GM23248 (cell line): ENCODE results near the gene SPATS1. TPM values are rescaled to one million over a fixed set of nuclear protein-coding genes. Genes with fewer than 3 reads are reported as not detected.
"Not testable (repeated sequence)": the region's sequence is repeated elsewhere in the genome, so short reads cannot be mapped to it uniquely, and the experiment has no call there.

ENCODE experiments used
- DNase-seq: peaks from one replicate; pipeline ENCODE4 v3.0.0-alpha.2; 2015
- H2AFZ ChIP-seq: fragments of 200-600 bp; sonication (generic); 2 replicates; pipeline ENCODE4 v1.6.1; 2016; ENCODE audit warnings: antibody characterized with exemption
- H3F3A ChIP-seq: fragments of 200-600 bp; sonication (generic); 2 replicates; pipeline ENCODE4 v1.6.1; 2016; ENCODE audit warnings: mild to moderate bottlenecking, antibody characterized with exemption, mixed run types; ENCODE audit not compliant: insufficient read depth
- H3K27ac ChIP-seq: fragments of 200-600 bp; sonication (generic); 2 replicates; pipeline ENCODE4 v1.5.1; 2016; ENCODE audit warnings: mild to moderate bottlenecking
- H3K27me3 ChIP-seq: fragments of 200-600 bp; sonication (generic); replicated peaks from 2 replicates; pipeline ENCODE4 v1.6.1; 2016; ENCODE audit warnings: mild to moderate bottlenecking; ENCODE audit not compliant: insufficient read depth
- H3K36me3 ChIP-seq: fragments of 200-600 bp; sonication (generic); 2 replicates; pipeline ENCODE4 v1.6.1; 2016; ENCODE audit warnings: low read depth, mild to moderate bottlenecking
- H3K4me1 ChIP-seq: fragments of 200-600 bp; sonication (generic); 2 replicates; pipeline ENCODE4 v1.6.1; 2016; ENCODE audit warnings: mild to moderate bottlenecking; ENCODE audit not compliant: insufficient read depth
- H3K4me2 ChIP-seq: fragments of 200-600 bp; sonication (generic); one replicate; pipeline ENCODE4 v1.6.1; 2016; ENCODE audit warnings: mild to moderate bottlenecking; ENCODE audit not compliant: unreplicated experiment
- H3K4me3 ChIP-seq: fragments of 200-600 bp; sonication (generic); 2 replicates; pipeline ENCODE4 v1.5.1; 2016; ENCODE audit warnings: mild to moderate bottlenecking
- H3K79me2 ChIP-seq: fragments of 200-600 bp; sonication (generic); 2 replicates; pipeline ENCODE4 v1.6.1; 2016; ENCODE audit warnings: mild to moderate bottlenecking; ENCODE audit not compliant: insufficient read depth
- H3K9ac ChIP-seq: fragments of 200-600 bp; sonication (generic); 2 replicates; pipeline ENCODE4 v1.6.1; 2016; ENCODE audit warnings: mild to moderate bottlenecking
- H3K9me2 ChIP-seq: fragments of 200-600 bp; sonication (generic); 2 replicates; pipeline ENCODE4 v1.6.1; 2016; ENCODE audit warnings: mixed run types, mild to moderate bottlenecking, moderate library complexity; ENCODE audit not compliant: insufficient read depth
- H3K9me3 ChIP-seq: fragments of 200-600 bp; sonication (generic); one replicate; pipeline ENCODE4 v1.6.1; 2017; ENCODE audit warnings: low read depth
- H4K20me1 ChIP-seq: fragments of 200-600 bp; sonication (generic); 2 replicates; pipeline ENCODE4 v1.6.0; 2016; ENCODE audit not compliant: insufficient read depth
- EZH2 ChIP-seq: fragments of 200-600 bp; sonication (generic); IDR thresholded peaks from 2 replicates; pipeline ENCODE4 v1.6.1; 2018; ENCODE audit warnings: antibody characterized with exemption, mild to moderate bottlenecking; ENCODE audit not compliant: insufficient read depth, poor library complexity, severe bottlenecking
- EZH2phosphoT487 ChIP-seq: fragments of 200-600 bp; sonication (generic); IDR thresholded peaks from 2 replicates; pipeline ENCODE4 v1.6.1; 2018; ENCODE audit warnings: antibody characterized with exemption, moderate library complexity, mild to moderate bottlenecking, low read depth; ENCODE audit not compliant: insufficient read depth
- WGBS, 2 experiments: methylation state at CpG; one replicate each; pipeline ENCODE4 v1.1.6; 2015 to 2017; ENCODE audit warnings: low lambda C conversion rate in 2 of 2, low coverage in 1 of 2; ENCODE audit errors: missing lambda C conversion rate in 2 of 2; 5-methylcytosine and 5-hydroxymethylcytosine counted together
- in situ Hi-C: fragments of 300-500 bp; cut with MboI; formaldehyde crosslinking; loops from 2 replicates; pipeline ENCODE4 v1.15.0; 2020
- polyA plus RNA-seq: library from polyadenylated mRNA; unstranded; fragments of >200 nt; fragmentation: Nextera tagmentation; extraction: Ambion mirVana; gene quantifications from 2 replicates; pipeline ENCODE4 v1.2.1, GENCODE V29; 2016
- total RNA-seq: library from RNA; depleted of rRNA; stranded (reverse); fragments of >200 nt; shearing (Covaris generic); gene quantifications from 2 replicates; pipeline ENCODE4 v1.2.3, GENCODE V29; 2014

Gene SPATS1
- total and polyA plus RNA-seq, 2 experiments from 2014 or later: not detected

DNA sequence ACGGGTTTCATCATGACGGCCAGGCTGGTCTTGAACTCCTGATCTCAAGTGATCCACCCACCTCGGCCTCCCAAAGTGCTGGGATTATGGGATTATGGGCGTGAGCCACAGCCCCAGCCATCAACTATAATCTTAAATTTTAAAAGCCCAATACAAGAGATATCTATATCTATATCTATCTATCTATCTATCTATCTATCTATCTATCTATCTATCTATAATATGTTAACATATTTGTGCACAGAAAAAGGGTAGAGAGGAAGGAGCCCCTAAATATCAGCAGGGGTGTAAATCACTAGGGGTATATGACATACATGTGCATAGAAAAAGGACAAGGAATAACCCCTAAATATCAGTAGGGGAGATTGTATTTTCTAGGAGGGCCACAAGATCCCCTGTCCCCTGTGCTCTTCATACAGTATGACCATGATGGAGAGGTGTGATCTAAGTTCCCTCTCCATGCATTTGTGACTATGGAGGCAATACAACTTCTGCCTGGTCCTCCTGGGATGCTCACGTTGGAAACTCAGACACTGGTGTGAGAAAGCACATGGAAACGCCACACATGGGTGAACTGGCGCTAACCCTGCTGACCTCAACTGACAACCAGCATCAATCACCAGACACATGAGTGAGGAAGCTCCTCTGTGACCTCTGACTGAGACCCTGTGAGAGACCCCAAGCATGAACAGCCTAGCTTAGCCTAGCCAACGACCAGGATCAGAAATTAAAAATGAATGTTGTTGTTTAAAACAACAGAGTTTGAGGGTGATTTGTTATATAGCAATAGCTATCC is 1.2 kb upstream of the SPATS1 start:
- no peak for TF ChIP-seq EZH2
- no peak for TF ChIP-seq EZH2phosphoT487
- no peak overlapping the region for H3K4me3 ChIP-seq
- DNase-seq: no peak
- H2AFZ ChIP-seq: no peak overlapping the region
- H4K20me1 ChIP-seq: no peaks in the 10 kb centered on the region
- no peak overlapping the region for H3K27ac ChIP-seq
- in situ Hi-C loops: no loop called here
- H3K4me2 ChIP-seq: no peak overlapping the region
- H3K9me3 ChIP-seq: no peaks in the 10 kb centered on the region
- H3K36me3 ChIP-seq: no peaks in the 10 kb centered on the region
- no peak overlapping the region for H3K9ac ChIP-seq
- 60 to 65% methylated on average over 8 of the region's 8 CpGs for WGBS, 2 experiments
- H3F3A ChIP-seq: no peaks in the 10 kb centered on the region
- H3K27me3 ChIP-seq: peaks cover 54% of the 10 kb centered on the region
- no peaks in the 10 kb centered on the region for H3K79me2 ChIP-seq
- no peaks in the 10 kb centered on the region for H3K4me1 ChIP-seq
- no peaks in the 10 kb centered on the region for H3K9me2 ChIP-seq

DNA sequence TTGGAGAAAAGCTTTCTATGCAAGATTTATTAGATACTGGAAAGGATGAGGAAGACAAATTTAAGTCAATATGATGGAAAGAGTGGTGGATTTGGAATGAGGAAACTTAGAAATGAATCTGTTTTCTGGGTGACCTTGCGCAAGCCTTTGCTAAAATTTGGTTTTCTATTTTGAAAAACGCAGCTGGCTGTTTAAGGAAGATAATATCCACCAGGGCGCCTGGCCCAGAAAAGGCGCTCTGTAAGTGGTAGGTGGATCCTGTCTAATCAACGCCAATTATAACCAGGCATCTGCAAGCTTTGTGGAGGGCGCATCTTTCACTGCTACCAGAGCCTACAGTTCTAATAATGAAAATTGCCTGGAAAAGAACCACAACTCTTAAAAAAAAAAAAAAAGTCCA is 398 bp upstream of the SPATS1 start:
- Histone ChIP-seq H3K9me2 (no peaks in the 10 kb centered on the region), H4K20me1 (no peaks in the 10 kb centered on the region), H2AFZ (peak overlapping the region; percentile 34; the same call in 1 of the 2 replicates), H3K4me1 (no peaks in the 10 kb centered on the region), H3K79me2 (no peaks in the 10 kb centered on the region), H3K4me2 (peak overlapping the region; percentile 70), H3K9me3 (no peaks in the 10 kb centered on the region), H3K27me3 (peaks cover 47% of the 10 kb centered on the region), H3K9ac (no peak overlapping the region), H3K36me3 (no peaks in the 10 kb centered on the region), H3K4me3 (peak overlapping the region; percentile 55), H3F3A (no peaks in the 10 kb centered on the region), H3K27ac (no peak overlapping the region)
- 4 to 5% methylated on average over 6 of the region's 6 CpGs for WGBS, 2 experiments
- TF ChIP-seq EZH2phosphoT487 (no peak), EZH2 (peak; percentile 26)
- in situ Hi-C loops: no loop called here
- DNase-seq: peak; percentile 26

DNA sequence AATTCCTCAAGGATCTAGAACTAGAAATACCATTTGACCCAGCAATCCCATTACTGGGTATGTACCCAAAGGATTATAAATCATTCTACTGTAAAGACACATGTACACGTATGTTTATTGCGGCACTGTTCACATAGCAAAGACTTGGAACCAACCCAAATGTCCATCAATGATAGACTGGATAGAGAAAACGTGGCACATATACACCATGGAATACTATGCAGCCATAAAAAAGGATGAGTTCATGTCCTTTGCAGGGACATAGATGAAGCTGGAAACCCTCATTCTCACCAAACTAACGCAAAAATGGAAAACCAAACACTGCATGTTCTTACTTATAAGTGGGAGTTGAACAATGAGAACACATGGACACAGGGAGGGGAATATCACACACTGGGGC is 4.4 kb downstream of the SPATS1 start:
- 56 to 63% methylated on average over 4 of the region's 4 CpGs for WGBS, 2 experiments
- in situ Hi-C loops, H3K4me1 ChIP-seq, H3K27ac ChIP-seq, H3K4me2 ChIP-seq, H3K4me3 ChIP-seq, DNase-seq, H3K9me3 ChIP-seq, H3K9ac ChIP-seq, H3K79me2 ChIP-seq, H3K36me3 ChIP-seq, H3F3A ChIP-seq, H4K20me1 ChIP-seq, H3K9me2 ChIP-seq, H2AFZ ChIP-seq: not testable (repeated sequence)
- peaks cover 41% of the 10 kb centered on the region for H3K27me3 ChIP-seq

DNA sequence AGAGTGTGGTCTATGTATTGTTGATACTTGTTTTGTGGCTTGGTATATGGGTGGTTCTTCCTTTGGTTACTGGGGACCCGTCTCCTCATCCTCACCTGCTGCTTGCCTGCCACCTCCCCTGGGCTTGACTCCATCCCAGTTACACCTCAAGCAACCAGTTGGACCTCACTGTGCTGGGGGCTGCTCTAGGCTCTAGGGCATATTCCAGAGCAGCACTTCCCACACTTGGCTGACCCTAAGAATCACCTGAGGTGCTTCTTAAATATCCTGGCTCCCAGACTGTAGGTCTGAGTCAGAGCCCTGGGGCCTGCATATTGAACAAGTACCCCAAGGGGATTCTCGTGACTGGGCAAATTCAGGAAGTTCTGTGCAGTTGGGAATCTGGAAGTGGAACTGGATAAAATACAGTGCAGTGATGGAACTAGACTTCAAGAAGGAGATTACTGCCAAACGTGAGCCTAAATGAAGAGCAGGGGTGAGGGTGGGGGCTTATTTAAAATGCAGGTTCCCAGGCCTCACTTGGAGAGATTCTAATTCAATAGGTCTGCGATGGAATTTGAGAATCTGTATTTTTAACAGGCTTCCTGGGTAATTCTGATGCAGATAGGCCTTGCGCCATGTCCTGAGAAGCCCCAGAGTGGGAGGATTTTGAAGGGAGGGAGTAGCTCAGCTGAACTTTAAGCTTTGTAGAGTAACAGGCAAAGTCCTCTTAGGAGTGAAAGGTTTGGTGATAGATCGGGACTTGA is 7.6 kb downstream of the SPATS1 start:
- Histone ChIP-seq H3K27me3 (peaks cover 10% of the 10 kb centered on the region; the same call in 1 of the 2 replicates), H4K20me1 (no peaks in the 10 kb centered on the region), H3K4me2 (no peak overlapping the region), H3F3A (0 out of 2 replicates have a peak, but pooled peaks cover 4% of the 10 kb centered on the region), H3K36me3 (no peaks in the 10 kb centered on the region), H3K9me3 (no peaks in the 10 kb centered on the region), H3K27ac (no peak overlapping the region), H3K9ac (no peak overlapping the region), H3K4me3 (no peak overlapping the region), H3K79me2 (no peaks in the 10 kb centered on the region), H3K4me1 (no peaks in the 10 kb centered on the region), H3K9me2 (no peaks in the 10 kb centered on the region), H2AFZ (no peak overlapping the region)
- WGBS, 2 experiments: 64 to 68% methylated on average over 6 of the region's 6 CpGs
- no peak for DNase-seq
- in situ Hi-C loops: no loop called here
- TF ChIP-seq EZH2 (no peak), EZH2phosphoT487 (no peak)

DNA sequence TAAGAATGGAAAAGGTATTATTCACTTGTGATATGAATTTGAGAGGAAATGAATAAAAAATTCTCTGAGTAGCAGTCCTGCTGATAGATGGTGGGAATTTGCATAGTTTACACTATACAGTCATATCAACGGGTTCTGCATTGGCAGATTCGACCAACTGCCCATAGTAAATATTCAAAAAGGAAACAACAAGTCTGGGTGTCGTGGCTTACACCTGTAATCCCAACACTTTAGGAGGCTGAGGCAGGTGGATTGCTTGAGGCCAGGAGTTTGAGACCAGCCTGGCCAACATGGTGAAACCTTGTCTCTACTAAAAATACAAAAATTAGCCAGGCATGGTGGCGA is 8.2 kb downstream of the SPATS1 start:
- H2AFZ ChIP-seq, H3K4me1 ChIP-seq, H3K36me3 ChIP-seq, H3K4me3 ChIP-seq, H3K79me2 ChIP-seq, H3K27me3 ChIP-seq, in situ Hi-C loops, H3K9ac ChIP-seq, H3F3A ChIP-seq, H3K9me3 ChIP-seq, H3K9me2 ChIP-seq, H4K20me1 ChIP-seq, H3K4me2 ChIP-seq, DNase-seq, H3K27ac ChIP-seq: not testable (repeated sequence)
- WGBS, 2 experiments: 54 to 67% methylated on average over 4 of the region's 4 CpGs
